IMR-90 (cell line): Measurements from ENCODE around the gene ADCYAP1. TPM values are rescaled to one million over a fixed set of nuclear protein-coding genes. Genes with fewer than 3 reads are reported as not detected.

Experiments used
- ATAC-seq: fragments of 200-7000 bp; cut with Tn5 transposase; 2 replicates; pipeline ENCODE4 v1.9.1; 2020; ENCODE audit warnings: low read depth, mild to moderate bottlenecking, moderate library complexity
- BruUV-seq: library from RNA; stranded (reverse); fragments of 400-500 nt; replicated peaks from 2 replicates; lab custom pipeline; 2021; lab: Mats Ljungman, UMichigan
- CTCF ChIA-PET: fragments of 300-600 bp; formaldehyde crosslinking; extraction: SDS; loops from one replicate; lab custom pipeline; 2021; ENCODE audit warnings: antibody characterized with exemption; lab: Yijun Ruan, JAX
- POLR2A ChIA-PET: fragments of 300-600 bp; sonication (Branson Sonifier 250); formaldehyde crosslinking; loops from one replicate; lab custom pipeline; 2022; ENCODE audit warnings: antibody characterized with exemption; ENCODE audit not compliant: unreplicated experiment; lab: Charles Lee
- DNase-seq: peaks from one replicate; pipeline ENCODE4 v3.0.0; 2013
- H2AFZ ChIP-seq: replicated peaks from 2 replicates; pipeline ENCODE3; 2013; ENCODE audit warnings: low read length, mild to moderate bottlenecking; ENCODE audit not compliant: poor library complexity
- H2AK5ac ChIP-seq: 2 replicates; pipeline ENCODE4 v1.6.1; 2013; ENCODE audit warnings: low read depth, low read length, inconsistent platforms
- H2AK9ac ChIP-seq: replicated peaks from 2 replicates; pipeline ENCODE3; 2013; ENCODE audit warnings: mild to moderate bottlenecking, low read depth, low read length, moderate library complexity; ENCODE audit not compliant: poor library complexity
- H2BK120ac ChIP-seq: 2 replicates; pipeline ENCODE4 v1.6.1; 2013; ENCODE audit warnings: low read depth, low read length, inconsistent platforms
- H2BK15ac ChIP-seq: 3 replicates; pipeline ENCODE4 v1.6.1; 2013; ENCODE audit warnings: low read depth, low read length, inconsistent platforms
- H2BK20ac ChIP-seq: 2 replicates; pipeline ENCODE4 v1.6.1; 2013; ENCODE audit warnings: low read depth, mild to moderate bottlenecking, inconsistent platforms, low read length, moderate library complexity
- H2BK5ac ChIP-seq: 2 replicates; pipeline ENCODE4 v1.6.1; 2013; ENCODE audit warnings: mild to moderate bottlenecking, low read depth, low read length, inconsistent platforms; ENCODE audit not compliant: poor library complexity, severe bottlenecking
- H3K14ac ChIP-seq: replicated peaks from 2 replicates; pipeline ENCODE4 v1.6.1; 2013; ENCODE audit warnings: low read depth, low read length, inconsistent platforms
- H3K18ac ChIP-seq: 2 replicates; pipeline ENCODE4 v1.6.1; 2013; ENCODE audit warnings: low read depth, low read length, control low read depth
- H3K23ac ChIP-seq: 2 replicates; pipeline ENCODE4 v1.6.1; 2013; ENCODE audit warnings: low read depth, low read length, inconsistent platforms
- H3K27ac ChIP-seq: 2 replicates; pipeline ENCODE4 v1.5.1; 2013; ENCODE audit warnings: mild to moderate bottlenecking, control low read depth, low read length; ENCODE audit not compliant: insufficient read depth
- H3K27me3 ChIP-seq: 2 replicates; pipeline ENCODE4 v1.6.1; 2013; ENCODE audit warnings: low read length; ENCODE audit not compliant: control insufficient read depth, insufficient read depth
- H3K36me3 ChIP-seq: 2 replicates; pipeline ENCODE4 v1.6.1; 2013; ENCODE audit warnings: low read length, mixed read lengths; ENCODE audit not compliant: control insufficient read depth, insufficient read depth
- H3K4ac ChIP-seq: 2 replicates; pipeline ENCODE4 v1.6.1; 2013; ENCODE audit warnings: low read depth, low read length, inconsistent platforms
- H3K4me1 ChIP-seq: 2 replicates; pipeline ENCODE4 v1.6.1; 2013; ENCODE audit warnings: low read length, mixed read lengths; ENCODE audit not compliant: control insufficient read depth, insufficient read depth
- H3K4me2 ChIP-seq: 2 replicates; pipeline ENCODE4 v1.6.1; 2013; ENCODE audit warnings: low read depth, mild to moderate bottlenecking, control low read depth, low read length, moderate library complexity
- H3K4me3 ChIP-seq: 2 replicates; pipeline ENCODE4 v1.5.1; 2013; ENCODE audit warnings: low read depth, mild to moderate bottlenecking, control low read depth, low read length, moderate library complexity; ENCODE audit not compliant: insufficient read depth
- H3K56ac ChIP-seq: 2 replicates; pipeline ENCODE4 v1.6.1; 2013; ENCODE audit warnings: low read length, inconsistent platforms; ENCODE audit not compliant: insufficient read depth; ENCODE audit errors: extremely low read depth
- H3K79me1 ChIP-seq, 2 experiments: 2 replicates each; pipeline ENCODE4 v1.6.1; 2013; ENCODE audit warnings: low read length in 2 of 2, inconsistent platforms in 1 of 2, low read depth in 1 of 2
- H3K9ac ChIP-seq: 2 replicates; pipeline ENCODE4 v1.6.1; 2013; ENCODE audit warnings: low read depth, low read length, control low read depth
- H3K9me1 ChIP-seq: 2 replicates; pipeline ENCODE4 v1.6.1; 2013; ENCODE audit warnings: low read length, inconsistent platforms; ENCODE audit not compliant: insufficient read depth
- H3K9me3 ChIP-seq: 2 replicates; pipeline ENCODE4 v1.6.1; 2013; ENCODE audit warnings: low read length; ENCODE audit not compliant: control insufficient read depth, insufficient read depth
- H4K20me1 ChIP-seq: 2 replicates; pipeline ENCODE4 v1.6.1; 2013; ENCODE audit warnings: low read length, inconsistent platforms; ENCODE audit not compliant: insufficient read depth
- H4K5ac ChIP-seq: 2 replicates; pipeline ENCODE4 v1.6.1; 2013; ENCODE audit warnings: mild to moderate bottlenecking, low read depth, low read length, control low read depth
- H4K8ac ChIP-seq, 2 experiments: 2 replicates each; pipeline ENCODE4 v1.6.1; 2013; ENCODE audit warnings: low read depth in 2 of 2, low read length in 2 of 2, control low read depth in 1 of 2, inconsistent platforms in 1 of 2
- H4K91ac ChIP-seq: 2 replicates; pipeline ENCODE4 v1.6.1; 2013; ENCODE audit warnings: low read depth, low read length, inconsistent platforms; ENCODE audit not compliant: insufficient read depth
- BHLHE40 ChIP-seq: fragments of 150-350 bp; IDR thresholded peaks from 2 replicates; pipeline ENCODE4 v1.6.1; 2016; ENCODE audit warnings: mild to moderate bottlenecking, low read depth, low read length
- ELK1 ChIP-seq: fragments of 150-350 bp; IDR thresholded peaks from 2 replicates; pipeline ENCODE4 v1.6.1; 2016; ENCODE audit warnings: low read depth, mild to moderate bottlenecking, low read length, moderate library complexity, borderline replicate concordance
- MAFK ChIP-seq: IDR thresholded peaks from 2 replicates; pipeline ENCODE4 v1.6.1; 2012; ENCODE audit warnings: low read depth, low read length, improper control_type of control experiment
- MAZ ChIP-seq: IDR thresholded peaks from 2 replicates; pipeline ENCODE4 v1.6.1; 2012; ENCODE audit warnings: low read depth, mild to moderate bottlenecking, low read length, improper control_type of control experiment, moderate library complexity, borderline replicate concordance
- MXI1 ChIP-seq: IDR thresholded peaks from 2 replicates; pipeline ENCODE4 v1.6.1; 2012; ENCODE audit warnings: low read depth, mild to moderate bottlenecking, low read length, moderate library complexity, borderline replicate concordance
- NFE2L2 ChIP-seq: fragments of 150-350 bp; IDR thresholded peaks from 2 replicates; pipeline ENCODE4 v1.6.1; 2016; ENCODE audit warnings: low read depth, mild to moderate bottlenecking, low read length
- POLR2A ChIP-seq: IDR thresholded peaks from 2 replicates; pipeline ENCODE4 v1.6.1; 2012; ENCODE audit warnings: mild to moderate bottlenecking, low read depth, low read length
- USF2 ChIP-seq: fragments of 150-350 bp; IDR thresholded peaks from 2 replicates; pipeline ENCODE4 v1.6.1; 2017; ENCODE audit warnings: mild to moderate bottlenecking, antibody characterized with exemption, low read length, low read depth
- WGBS, 2 experiments: methylation state at CpG; one replicate each; pipeline versions ENCODE4 v1.1.5 to v1.1.7; 2013; ENCODE audit warnings: missing lambda C conversion rate in 2 of 2; ENCODE audit not compliant: insufficient read length in 1 of 2; ENCODE audit errors: extremely low coverage in 2 of 2; 5-methylcytosine and 5-hydroxymethylcytosine counted together
- dilution Hi-C: fragments of 300-500 bp; cut with HindIII; formaldehyde crosslinking; loops from one replicate; pipeline ENCODE4 v1.14.3; 2018; ENCODE audit warnings: low sequenced_read_pairs; ENCODE audit not compliant: unreplicated experiment
- in situ Hi-C: fragments of 300-500 bp; cut with MboI; formaldehyde crosslinking; loops from 3 replicates; pipeline ENCODE4 v1.14.3; 2019; ENCODE audit warnings: low sequenced_read_pairs, inconsistent platforms, mixed read lengths
- intact Hi-C: fragments of 100-400 bp; cut with micrococcal nuclease; formaldehyde crosslinking; loops from 2 replicates; pipeline ENCODE4 v1.10.0; 2022
- polyA plus RNA-seq, 3 experiments: library from polyadenylated mRNA; depleted of rRNA; stranded (reverse); fragments of >200 nt; gene quantifications; 2 replicates each; pipeline ENCODE4 v1.2.3, GENCODE V29; 2012; ENCODE audit warnings: low replicate concordance in 1 of 3
- total RNA-seq: library from RNA; depleted of rRNA; stranded (reverse); fragments of >200 nt; gene quantifications from 2 replicates; pipeline ENCODE4 v1.2.3, GENCODE V29; 2012

Gene ADCYAP1
- total and polyA plus RNA-seq, 2 of the 4 experiments (the other 2 are of a cell fraction) = not detected

GRCh38 chr18:902229-902628 is 2.4 kb upstream of the ADCYAP1 start:
- Histone ChIP-seq H2BK120ac (no peak overlapping the region), H2BK5ac (no peak overlapping the region)
- POLR2A ChIA-PET = no interaction called here

More at GRCh38 chr18:902229-902628, 2.4 kb upstream of the ADCYAP1 start:
- Histone ChIP-seq H3K4me2 (no peak overlapping the region), H4K91ac (no peak overlapping the region), H3K9ac (no peak overlapping the region), H3K4ac (no peak overlapping the region), H2AK9ac (no peak overlapping the region), H3K27ac (no peak overlapping the region), H3K56ac (no peak overlapping the region), H3K23ac (no peak overlapping the region), H4K20me1 (no peaks in the 10 kb centered on the region), H2BK20ac (no peak overlapping the region), H3K14ac (no peak overlapping the region), H3K9me3 (no peaks in the 10 kb centered on the region; the same call in 1 of the 2 replicates), H2AFZ (no peak overlapping the region), H3K36me3 (no peaks in the 10 kb centered on the region), H4K8ac (no peak overlapping the region), H4K5ac (no peak overlapping the region), H2AK5ac (no peak overlapping the region), H3K9me1 (no peaks in the 10 kb centered on the region), H3K79me1 (no peaks in the 10 kb centered on the region), H3K27me3 (peaks cover 35% of the 10 kb centered on the region), H3K18ac (no peak overlapping the region), H3K4me3 (no peak overlapping the region), H3K4me1 (no peaks in the 10 kb centered on the region), H2BK15ac (no peak overlapping the region)
- BruUV-seq = no TSS peak
- in situ Hi-C loops = no loop called here
- ATAC-seq (no peak), DNase-seq (no peak)
- TF ChIP-seq ELK1 = no peak
- TF ChIP-seq MAZ = no peak
- no peak for TF ChIP-seq MAFK
- TF ChIP-seq BHLHE40 = no peak
- no peak for TF ChIP-seq POLR2A
- no peak for TF ChIP-seq MXI1
- no peak for TF ChIP-seq USF2
- no peak for TF ChIP-seq NFE2L2
- dilution Hi-C loops = no loop called here
- CTCF ChIA-PET = interaction anchor here (0.6 kb wide), 1 partner anchor 1232 kb away, joined by 5 read pairs; no protein-coding TSS in a partner anchor
- 60% methylated on average over 1 of the region's 9 CpGs; no CpG with 5 or more reads in 1 of the 2 experiments for WGBS, 2 experiments
- intact Hi-C loops = no loop called here
